H9 (cell line): ENCODE measurements around the gene SAMMSON. TPM values are rescaled to one million over a fixed set of nuclear protein-coding genes. Genes with fewer than 3 reads are reported as not detected.

Experiments
- DNase-seq: peaks from one replicate; pipeline ENCODE4 v3.0.0-alpha.2; 2017
- H2AFZ ChIP-seq: one replicate; pipeline ENCODE4 v1.6.1; 2013; ENCODE audit warnings: mild to moderate bottlenecking, low read length, control low read depth, moderate library complexity
- H2AK5ac ChIP-seq: 2 replicates; pipeline ENCODE4 v1.6.1; 2013; ENCODE audit warnings: low read length, control low read depth, mixed read lengths; ENCODE audit not compliant: insufficient read length
- H2BK120ac ChIP-seq: one replicate; pipeline ENCODE4 v1.6.1; 2013; ENCODE audit warnings: low read depth, mild to moderate bottlenecking, low read length, control low read depth, inconsistent platforms; ENCODE audit not compliant: poor library complexity, severe bottlenecking
- H2BK12ac ChIP-seq: 2 replicates; pipeline ENCODE4 v1.6.1; 2013; ENCODE audit warnings: low read length, control low read depth, mixed read lengths, low read depth; ENCODE audit not compliant: insufficient read length
- H2BK15ac ChIP-seq: 2 replicates; pipeline ENCODE4 v1.6.1; 2013; ENCODE audit warnings: low read depth, low read length, control low read depth
- H2BK20ac ChIP-seq: one replicate; pipeline ENCODE4 v1.6.1; 2013; ENCODE audit warnings: low read depth, mild to moderate bottlenecking, low read length, control low read depth, inconsistent platforms; ENCODE audit not compliant: poor library complexity, severe bottlenecking
- H2BK5ac ChIP-seq: 2 replicates; pipeline ENCODE4 v1.6.1; 2013; ENCODE audit warnings: low read length, control low read depth, mixed read lengths; ENCODE audit not compliant: insufficient read length
- H3K14ac ChIP-seq: 2 replicates; pipeline ENCODE4 v1.6.1; 2013; ENCODE audit warnings: low read length, control low read depth; ENCODE audit not compliant: insufficient read depth
- H3K18ac ChIP-seq: 2 replicates; pipeline ENCODE4 v1.6.1; 2013; ENCODE audit warnings: low read depth, mild to moderate bottlenecking, mixed read lengths, low read length, control low read depth; ENCODE audit not compliant: insufficient read length
- H3K23ac ChIP-seq: 2 replicates; pipeline ENCODE4 v1.6.1; 2013; ENCODE audit warnings: low read length, control low read depth, mixed read lengths, low read depth; ENCODE audit not compliant: insufficient read length
- H3K23me2 ChIP-seq: 2 replicates; pipeline ENCODE4 v1.6.1; 2013; ENCODE audit warnings: low read depth, mild to moderate bottlenecking, mixed read lengths, low read length, control low read depth; ENCODE audit not compliant: insufficient read length, poor library complexity, severe bottlenecking
- H3K27ac ChIP-seq: 2 replicates; pipeline ENCODE4 v1.5.1; 2013; ENCODE audit warnings: low read length, control low read depth, mixed read lengths, low read depth; ENCODE audit not compliant: insufficient read length
- H3K27me3 ChIP-seq: 2 replicates; pipeline ENCODE4 v1.6.1; 2013; ENCODE audit warnings: low read length, control low read depth, inconsistent platforms; ENCODE audit not compliant: insufficient read depth
- H3K4ac ChIP-seq: 2 replicates; pipeline ENCODE4 v1.6.1; 2013; ENCODE audit warnings: low read depth, mild to moderate bottlenecking, control low read depth, inconsistent platforms, low read length, moderate library complexity
- H3K4me1 ChIP-seq: 2 replicates; pipeline ENCODE4 v1.6.1; 2013; ENCODE audit warnings: low read length, control low read depth, inconsistent platforms; ENCODE audit not compliant: insufficient read depth
- H3K4me2 ChIP-seq: 2 replicates; pipeline ENCODE4 v1.6.1; 2013; ENCODE audit warnings: low read length, control low read depth, mixed read lengths; ENCODE audit not compliant: insufficient read length, insufficient read depth
- H3K56ac ChIP-seq: 2 replicates; pipeline ENCODE4 v1.6.1; 2013; ENCODE audit warnings: low read depth, mild to moderate bottlenecking, mixed read lengths, low read length, control low read depth; ENCODE audit not compliant: insufficient read length
- H3K79me1 ChIP-seq: 2 replicates; pipeline ENCODE4 v1.6.1; 2013; ENCODE audit warnings: low read depth, mild to moderate bottlenecking, moderate library complexity, low read length, control low read depth, inconsistent platforms; ENCODE audit not compliant: insufficient read depth, poor library complexity, severe bottlenecking
- H3K79me2 ChIP-seq: 2 replicates; pipeline ENCODE4 v1.6.1; 2013; ENCODE audit warnings: low read length, control low read depth, inconsistent platforms; ENCODE audit not compliant: insufficient read depth
- H3K9ac ChIP-seq: 2 replicates; pipeline ENCODE4 v1.6.1; 2013; ENCODE audit warnings: low read length, control low read depth, mixed read lengths; ENCODE audit not compliant: insufficient read length; ENCODE audit errors: extremely low read depth
- H3K9me3 ChIP-seq: one replicate; pipeline ENCODE4 v1.6.1; 2013; ENCODE audit warnings: low read depth, low read length, inconsistent platforms; ENCODE audit not compliant: control insufficient read depth
- H3T11ph ChIP-seq: one replicate; pipeline ENCODE4 v1.6.1; 2013; ENCODE audit warnings: mild to moderate bottlenecking, low read length, control low read depth, inconsistent platforms
- H4K20me1 ChIP-seq: one replicate; pipeline ENCODE4 v1.6.1; 2013; ENCODE audit not compliant: control insufficient read depth, insufficient read length, insufficient read depth
- H4K5ac ChIP-seq: 2 replicates; pipeline ENCODE4 v1.6.1; 2013; ENCODE audit warnings: low read depth, mild to moderate bottlenecking, mixed read lengths, low read length, control low read depth; ENCODE audit not compliant: insufficient read length
- H4K8ac ChIP-seq: replicated peaks from 2 replicates; pipeline ENCODE4 v1.6.1; 2013; ENCODE audit warnings: low read length, control low read depth, mixed read lengths, low read depth; ENCODE audit not compliant: insufficient read length
- H4K91ac ChIP-seq: 2 replicates; pipeline ENCODE4 v1.6.1; 2013; ENCODE audit warnings: low read depth, mild to moderate bottlenecking, moderate library complexity, mixed read lengths, low read length, control low read depth; ENCODE audit not compliant: insufficient read length
- H3K27ac Mint-ChIP-seq, 3 experiments: 2 replicates in 2 of 3; 3 replicates in 1 of 3; pipeline ENCODE4 v1.8.0; 2020 to 2021; ENCODE audit warnings: mixed read lengths in 3 of 3, mild to moderate bottlenecking in 1 of 3, moderate library complexity in 1 of 3
- H3K27me3 Mint-ChIP-seq: 2 replicates; pipeline ENCODE4 v1.8.0; 2021; ENCODE audit warnings: low read depth, mild to moderate bottlenecking, moderate library complexity, mixed read lengths
- H3K36me3 Mint-ChIP-seq, 3 experiments: 2 replicates in 2 of 3; 3 replicates in 1 of 3; pipeline ENCODE4 v1.8.0; 2020 to 2021; ENCODE audit warnings: low read depth in 3 of 3, mixed read lengths in 3 of 3; ENCODE audit not compliant: insufficient read depth in 1 of 3
- H3K4me1 Mint-ChIP-seq, 2 experiments: 2 replicates each; pipeline ENCODE4 v1.8.0; 2020; ENCODE audit warnings: mixed read lengths in 2 of 2
- H3K4me3 Mint-ChIP-seq, 2 experiments: 2 replicates in 1 of 2; 3 replicates in 1 of 2; pipeline ENCODE4 v1.8.0; 2020 to 2021; ENCODE audit warnings: mild to moderate bottlenecking in 2 of 2, mixed read lengths in 2 of 2, moderate library complexity in 1 of 2
- H3K9me3 Mint-ChIP-seq, 2 experiments: 2 replicates in 1 of 2; 3 replicates in 1 of 2; pipeline ENCODE4 v1.8.0; 2020; ENCODE audit warnings: mild to moderate bottlenecking in 2 of 2, mixed read lengths in 2 of 2, moderate library complexity in 1 of 2
- WGBS: extraction: QIAGEN DNeasy Blood & Tissue Kit; methylation state at CpG from one replicate; pipeline ENCODE4 v1.1.7; 2013; ENCODE audit warnings: missing lambda C conversion rate, low lambda C conversion rate, mixed read lengths; ENCODE audit not compliant: insufficient read length; ENCODE audit errors: extremely low coverage; 5-methylcytosine and 5-hydroxymethylcytosine counted together
- total RNA-seq: library from RNA; stranded (reverse); gene quantifications from 2 replicates; pipeline ENCODE4 v1.2.1, GENCODE V29; 2021
- TF ChIP-seq, protein P1 (sequence below): fragments of 200-600 bp; sonication (generic); conservative IDR thresholded peaks from 3 replicates; pipeline ENCODE4 v1.8.0; 2021; ENCODE audit warnings: antibody characterized with exemption, mild to moderate bottlenecking

The SAMMSON gene
- total RNA-seq, 1 experiment from 2014 or later = not detected

DNA sequence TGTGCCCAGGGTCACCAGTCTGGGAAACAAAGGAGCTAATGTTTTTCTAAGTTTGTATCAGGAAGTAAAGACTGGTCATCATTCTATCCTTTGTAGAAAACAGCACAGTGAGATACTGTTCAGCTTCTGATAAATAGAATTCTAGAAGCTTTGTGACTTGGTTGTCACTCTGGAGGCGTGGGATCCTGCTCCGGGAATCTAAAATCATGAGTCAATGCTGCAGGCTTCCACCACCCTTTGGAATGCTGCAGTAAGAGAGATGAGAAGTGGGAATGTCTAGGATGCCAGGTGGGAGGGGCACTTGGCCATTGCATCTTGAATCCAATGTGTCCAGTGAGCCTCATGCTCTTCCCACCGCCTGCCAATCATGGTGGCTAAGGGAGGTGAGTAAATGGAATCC, 40.9 kb downstream of the SAMMSON start:
- Mint-ChIP-seq H3K4me1 (peaks cover 7 to 8% of the 10 kb centered on the region in 2 experiments; a peak in 3 of 4 replicates), H3K9me3 (peaks cover 0 to 3% of the 10 kb centered on the region in 2 experiments; a peak in 1 of 5 replicates), H3K36me3 (0 out of 7 replicates have a peak, but pooled peaks cover 0 to 4% (median 0%) of the 10 kb centered on the region in 3 experiments), H3K4me3 (no peak overlapping the region), H3K27me3 (no peaks in the 10 kb centered on the region; the same call in 1 of the 2 replicates), H3K27ac (no peak overlapping the region)
- H3K4me1 ChIP-seq = no peaks in the 10 kb centered on the region
- H4K5ac ChIP-seq = no peak overlapping the region
- no peak overlapping the region for H3K23ac ChIP-seq
- no peaks in the 10 kb centered on the region for H3K23me2 ChIP-seq
- H4K8ac ChIP-seq = no peak overlapping the region
- no peak overlapping the region for H2BK5ac ChIP-seq
- H3K4me2 ChIP-seq = no peak overlapping the region
- H3T11ph ChIP-seq = no peak overlapping the region
- no peak overlapping the region for H3K56ac ChIP-seq
- H2BK15ac ChIP-seq = no peak overlapping the region
- no peak overlapping the region for H3K27ac ChIP-seq
- no peak for DNase-seq
- H3K18ac ChIP-seq = no peak overlapping the region
- no peak overlapping the region for H2BK12ac ChIP-seq
- WGBS = no CpG with 5 or more reads among the region's 3 CpGs
- no peaks in the 10 kb centered on the region for H3K79me2 ChIP-seq
- H2BK20ac ChIP-seq = no peak overlapping the region
- no peaks in the 10 kb centered on the region for H3K27me3 ChIP-seq
- TF ChIP-seq, protein P1, sequence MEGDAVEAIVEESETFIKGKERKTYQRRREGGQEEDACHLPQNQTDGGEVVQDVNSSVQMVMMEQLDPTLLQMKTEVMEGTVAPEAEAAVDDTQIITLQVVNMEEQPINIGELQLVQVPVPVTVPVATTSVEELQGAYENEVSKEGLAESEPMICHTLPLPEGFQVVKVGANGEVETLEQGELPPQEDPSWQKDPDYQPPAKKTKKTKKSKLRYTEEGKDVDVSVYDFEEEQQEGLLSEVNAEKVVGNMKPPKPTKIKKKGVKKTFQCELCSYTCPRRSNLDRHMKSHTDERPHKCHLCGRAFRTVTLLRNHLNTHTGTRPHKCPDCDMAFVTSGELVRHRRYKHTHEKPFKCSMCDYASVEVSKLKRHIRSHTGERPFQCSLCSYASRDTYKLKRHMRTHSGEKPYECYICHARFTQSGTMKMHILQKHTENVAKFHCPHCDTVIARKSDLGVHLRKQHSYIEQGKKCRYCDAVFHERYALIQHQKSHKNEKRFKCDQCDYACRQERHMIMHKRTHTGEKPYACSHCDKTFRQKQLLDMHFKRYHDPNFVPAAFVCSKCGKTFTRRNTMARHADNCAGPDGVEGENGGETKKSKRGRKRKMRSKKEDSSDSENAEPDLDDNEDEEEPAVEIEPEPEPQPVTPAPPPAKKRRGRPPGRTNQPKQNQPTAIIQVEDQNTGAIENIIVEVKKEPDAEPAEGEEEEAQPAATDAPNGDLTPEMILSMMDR = no peak
- no peak overlapping the region for H3K14ac ChIP-seq
- H4K91ac ChIP-seq = no peak overlapping the region
- no peak overlapping the region for H2BK120ac ChIP-seq
- no peak overlapping the region for H3K9ac ChIP-seq
- H3K9me3 ChIP-seq = no peaks in the 10 kb centered on the region
- no peaks in the 10 kb centered on the region for H3K79me1 ChIP-seq
- H4K20me1 ChIP-seq = no peaks in the 10 kb centered on the region
- no peak overlapping the region for H3K4ac ChIP-seq
- no peak overlapping the region for H2AK5ac ChIP-seq
- H2AFZ ChIP-seq = no peak overlapping the region
